Osteoblast (primary cell): ENCODE results near the gene SMAD3. TPM values are rescaled to one million over a fixed set of nuclear protein-coding genes. Genes with fewer than 3 reads are reported as not detected.
A peak's percentile ranks its signal among the peaks of the same experiment; 100 is the strongest.

Experiments used
- DNase-seq: peaks from one replicate; pipeline ENCODE4 v3.0.0; 2011; ENCODE audit warnings: low spot score, mixed read lengths; ENCODE audit not compliant: insufficient read length; ENCODE audit errors: missing footprints
- H2AFZ ChIP-seq: 2 replicates; pipeline ENCODE4 v1.6.0; 2011; ENCODE audit warnings: mild to moderate bottlenecking, low read length
- H3K27ac ChIP-seq: 2 replicates; pipeline ENCODE4 v1.5.1; 2011; ENCODE audit warnings: mild to moderate bottlenecking, low read depth, low read length, moderate library complexity
- H3K27me3 ChIP-seq: 2 replicates; pipeline ENCODE4 v1.6.0; 2012; ENCODE audit warnings: mild to moderate bottlenecking, control low read depth, inconsistent platforms, low read length, moderate library complexity; ENCODE audit not compliant: insufficient read depth
- H3K36me3 ChIP-seq: 2 replicates; pipeline ENCODE4 v1.5.1; 2011; ENCODE audit warnings: mild to moderate bottlenecking, low read length, control low read depth, moderate library complexity; ENCODE audit not compliant: insufficient read depth
- H3K4me1 ChIP-seq: 2 replicates; pipeline ENCODE4 v1.5.1; 2011; ENCODE audit warnings: mild to moderate bottlenecking, low read length, control low read depth, moderate library complexity; ENCODE audit not compliant: insufficient read depth
- H3K4me2 ChIP-seq: 2 replicates; pipeline ENCODE4 v1.6.0; 2011; ENCODE audit warnings: mild to moderate bottlenecking, low read length; ENCODE audit not compliant: insufficient read depth
- H3K4me3 ChIP-seq: fragments of 200-600 bp; sonication (generic); 3 replicates; pipeline ENCODE4 v1.5.1; 2012; ENCODE audit warnings: mild to moderate bottlenecking, low read length, inconsistent platforms; ENCODE audit not compliant: insufficient read depth
- H3K79me2 ChIP-seq: 2 replicates; pipeline ENCODE4 v1.6.0; 2012; ENCODE audit warnings: mild to moderate bottlenecking, low read length, control low read depth, inconsistent platforms; ENCODE audit not compliant: insufficient read depth
- H3K9me3 ChIP-seq: 2 replicates; pipeline ENCODE4 v1.5.1; 2011; ENCODE audit warnings: low read depth, low read length, control low read depth
- H4K20me1 ChIP-seq: 2 replicates; pipeline ENCODE4 v1.6.0; 2012; ENCODE audit warnings: mild to moderate bottlenecking, low read length, control low read depth; ENCODE audit not compliant: insufficient read depth
- CTCF ChIP-seq: IDR thresholded peaks from 2 replicates; pipeline ENCODE4 v1.5.1; 2011; ENCODE audit warnings: mild to moderate bottlenecking, low read depth, low read length, moderate library complexity; ENCODE audit errors: extremely low read depth
- total RNA-seq: library from RNA; depleted of rRNA; stranded (reverse); fragments of >200 nt; gene quantifications from 2 replicates; pipeline ENCODE4 v1.2.3, GENCODE V29; 2012

Gene SMAD3
- total RNA-seq, 1 donor, result 60.1 TPM

GRCh38 chr15:67064607-67065530, 533 bp upstream of the SMAD3 start:
- H4K20me1 ChIP-seq, result peaks cover 30% of the 10 kb centered on the region
- no peak for DNase-seq
- no peak for TF ChIP-seq CTCF
- H3K27ac ChIP-seq, result peak overlapping the region; percentile 54
- peaks cover 18% of the 10 kb centered on the region for H3K4me1 ChIP-seq
- peaks cover 19% of the 10 kb centered on the region for H3K36me3 ChIP-seq
- H3K79me2 ChIP-seq, result peaks cover 40% of the 10 kb centered on the region
- no peaks in the 10 kb centered on the region for H3K9me3 ChIP-seq
- H3K4me3 ChIP-seq, result peak overlapping the region; percentile 98
- H2AFZ ChIP-seq, result peak overlapping the region; percentile 48
- H3K27me3 ChIP-seq, result no peaks in the 10 kb centered on the region
- H3K4me2 ChIP-seq, result peak overlapping the region; percentile 69

GRCh38 chr15:67066041-67066958, 898 bp downstream of the SMAD3 start:
- peak overlapping the region; percentile 97 for H3K4me2 ChIP-seq
- H4K20me1 ChIP-seq, result peaks cover 44% of the 10 kb centered on the region

GRCh38 chr15:67066959-67067853, 1.8 kb downstream of the SMAD3 start:
- Histone ChIP-seq H3K4me3 (peak overlapping the region; percentile 98), H3K4me2 (peak overlapping the region; percentile 97), H3K27me3 (no peaks in the 10 kb centered on the region), H2AFZ (no peak overlapping the region), H3K4me1 (peaks cover 36% of the 10 kb centered on the region), H3K27ac (peak overlapping the region; percentile 98), H4K20me1 (peaks cover 44% of the 10 kb centered on the region), H3K79me2 (peaks cover 63% of the 10 kb centered on the region), H3K9me3 (no peaks in the 10 kb centered on the region), H3K36me3 (peaks cover 38% of the 10 kb centered on the region)
- no peak for TF ChIP-seq CTCF
- peak; percentile 84 for DNase-seq

More at GRCh38 chr15:67066041-67066958, 898 bp downstream of the SMAD3 start:
- Histone ChIP-seq H2AFZ (no peak overlapping the region), H3K9me3 (no peaks in the 10 kb centered on the region), H3K4me3 (peak overlapping the region; percentile 98), H3K27ac (peak overlapping the region; percentile 98), H3K79me2 (peaks cover 54% of the 10 kb centered on the region), H3K4me1 (peaks cover 32% of the 10 kb centered on the region), H3K27me3 (no peaks in the 10 kb centered on the region), H3K36me3 (peaks cover 32% of the 10 kb centered on the region)
- no peak for TF ChIP-seq CTCF
- DNase-seq, result peak; percentile 90
